GM18861 (cell line): ENCODE measurements around the gene ACTR1A.
"Not testable (repeated sequence)": the region's sequence is repeated elsewhere in the genome, so short reads cannot be mapped to it uniquely, and the experiment has no call there.

Experiments
- ATAC-seq: cut with Tn5 transposase; IDR thresholded peaks from one replicate; pipeline ENCODE4 v1.9.1; 2021; ENCODE audit not compliant: unreplicated experiment

The ACTR1A gene

GRCh38 chr10:102502337-102503151 lies at the start of gene ACTR1A:
Gene ACTR1A, minus strand, starts transcription at chr10:102502712. Its CDS starts 65 bp downstream, at chr10:102502647.
- ATAC-seq: peak; percentile 48

- ATAC-seq: no peak
These were observed 48.2 kb upstream of the ACTR1A start for GRCh38 chr10:102550636-102551210.

- ATAC-seq: no peak
These were observed 47.0 kb upstream of the ACTR1A start for GRCh38 chr10:102549549-102549948.

GRCh38 chr10:102546606-102547320 lies 44.3 kb upstream of the ACTR1A start:
- no peak for ATAC-seq

GRCh38 chr10:102545997-102546396 lies 43.5 kb upstream of the ACTR1A start:
- ATAC-seq: no peak

GRCh38 chr10:102545265-102545871 lies 42.9 kb upstream of the ACTR1A start:
- no peak for ATAC-seq

- no peak for ATAC-seq
These were observed 40.4 kb upstream of the ACTR1A start for GRCh38 chr10:102542800-102543418.

GRCh38 chr10:102540023-102540422 lies 37.5 kb upstream of the ACTR1A start:
- peak; percentile 73 for ATAC-seq

- no peak for ATAC-seq
These were observed 36.3 kb upstream of the ACTR1A start for GRCh38 chr10:102538811-102539210.

GRCh38 chr10:102537948-102538347 lies 35.4 kb upstream of the ACTR1A start:
- no peak for ATAC-seq

GRCh38 chr10:102537367-102537766 lies 34.9 kb upstream of the ACTR1A start:
- ATAC-seq: no peak

- ATAC-seq: no peak
These were observed 33.1 kb upstream of the ACTR1A start for GRCh38 chr10:102535481-102536147.

GRCh38 chr10:102534966-102535365 lies 32.5 kb upstream of the ACTR1A start:
- ATAC-seq: not testable (repeated sequence)

GRCh38 chr10:102534333-102534732 lies 31.8 kb upstream of the ACTR1A start:
- no peak for ATAC-seq

GRCh38 chr10:102527546-102527945 lies 25.0 kb upstream of the ACTR1A start:
- ATAC-seq: no peak

- ATAC-seq: no peak
These were observed 22.2 kb upstream of the ACTR1A start for GRCh38 chr10:102524746-102525145.

- ATAC-seq: no peak
These were observed 20.9 kb upstream of the ACTR1A start for GRCh38 chr10:102523250-102524029.

GRCh38 chr10:102522874-102523249 lies 20.4 kb upstream of the ACTR1A start:
- ATAC-seq: no peak

GRCh38 chr10:102519246-102519825 lies 16.8 kb upstream of the ACTR1A start:
- no peak for ATAC-seq
